ENCODE measurements around the gene THAP4.
"Not testable (repeated sequence)": the region's sequence is repeated elsewhere in the genome, so short reads cannot be mapped to it uniquely, and the experiment has no call there.

THAP4 gene

GRCh38 chr2:241582806-241583205 lies 54.2 kb downstream of the THAP4 start:
- DNase-seq (ENCODE audit: low spot score) = no peak

GRCh38 chr2:241582328-241582727 lies 54.6 kb downstream of the THAP4 start:
- DNase-seq (ENCODE audit: low spot score) = no peak

DNA sequence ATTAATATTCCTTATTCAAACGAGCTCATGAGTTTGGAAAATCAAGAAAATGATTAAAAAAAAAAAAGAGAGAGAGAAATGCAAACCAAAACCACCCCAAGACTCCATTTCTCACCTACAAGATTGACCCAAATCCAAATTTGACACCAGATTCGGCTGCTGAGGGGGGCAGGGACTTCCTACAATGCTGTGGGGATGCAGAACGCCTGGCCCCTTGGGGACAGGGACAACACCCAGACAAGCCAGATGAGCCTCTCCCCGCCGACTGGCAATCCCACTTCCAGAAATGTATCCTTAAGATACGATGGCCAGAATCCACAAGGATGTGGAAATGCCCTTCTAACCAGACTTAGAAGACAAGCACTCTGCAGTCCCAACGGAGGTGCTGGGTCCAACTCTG lies 57.7 kb downstream of the THAP4 start:
- no peak for DNase-seq (ENCODE audit: low spot score)

- no peak for DNase-seq (ENCODE audit: low spot score)
Observed at GRCh38 chr2:241577413-241578122, 59.4 kb downstream of the THAP4 start.

- DNase-seq (ENCODE audit: low spot score) = no peak
Observed at GRCh38 chr2:241576293-241576654, 60.7 kb downstream of the THAP4 start.

GRCh38 chr2:241575624-241576292 lies 61.2 kb downstream of the THAP4 start:
- no peak for DNase-seq (ENCODE audit: low spot score)

- DNase-seq (ENCODE audit: low spot score) = no peak
Observed at GRCh38 chr2:241574911-241575623, 61.9 kb downstream of the THAP4 start.

GRCh38 chr2:241573741-241574140 lies 63.2 kb downstream of the THAP4 start:
- DNase-seq (ENCODE audit: low spot score) = no peak

DNA sequence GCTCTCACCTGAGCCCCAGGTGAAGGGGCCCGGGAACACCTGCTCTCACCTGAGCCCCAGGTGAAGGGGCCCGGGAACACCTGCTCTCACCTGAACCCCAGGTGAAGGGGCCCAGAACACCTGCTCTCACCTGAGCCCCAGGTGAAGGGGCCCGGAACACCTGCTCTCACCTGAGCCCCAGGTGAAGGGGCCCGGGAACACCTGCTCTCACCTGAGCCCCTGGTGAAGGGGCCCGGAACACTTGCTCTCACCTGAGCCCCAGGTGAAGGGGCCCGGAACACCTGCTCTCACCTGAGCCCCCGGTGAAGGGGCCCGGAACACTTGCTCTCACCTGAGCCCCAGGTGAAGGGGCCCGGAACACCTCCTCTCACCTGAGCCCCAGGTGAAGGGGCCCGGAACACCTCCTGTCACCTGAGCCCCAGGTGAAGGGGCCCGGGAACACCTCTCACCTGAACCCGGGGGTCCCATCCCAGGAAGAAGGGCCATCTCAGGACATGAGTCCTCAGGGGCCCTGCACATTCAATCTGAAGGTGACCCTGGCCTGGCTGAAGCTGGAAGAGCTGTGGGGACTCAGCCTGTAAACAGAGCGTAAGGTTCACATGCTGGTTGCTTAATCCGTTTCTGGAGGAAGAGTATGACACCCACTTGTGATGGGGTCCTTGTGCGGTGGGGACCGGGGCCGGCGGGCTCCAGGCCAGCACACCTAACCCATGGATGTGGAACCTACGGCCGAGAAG lies 63.9 kb downstream of the THAP4 start:
- not testable (repeated sequence) for DNase-seq (ENCODE audit: low spot score)

DNA sequence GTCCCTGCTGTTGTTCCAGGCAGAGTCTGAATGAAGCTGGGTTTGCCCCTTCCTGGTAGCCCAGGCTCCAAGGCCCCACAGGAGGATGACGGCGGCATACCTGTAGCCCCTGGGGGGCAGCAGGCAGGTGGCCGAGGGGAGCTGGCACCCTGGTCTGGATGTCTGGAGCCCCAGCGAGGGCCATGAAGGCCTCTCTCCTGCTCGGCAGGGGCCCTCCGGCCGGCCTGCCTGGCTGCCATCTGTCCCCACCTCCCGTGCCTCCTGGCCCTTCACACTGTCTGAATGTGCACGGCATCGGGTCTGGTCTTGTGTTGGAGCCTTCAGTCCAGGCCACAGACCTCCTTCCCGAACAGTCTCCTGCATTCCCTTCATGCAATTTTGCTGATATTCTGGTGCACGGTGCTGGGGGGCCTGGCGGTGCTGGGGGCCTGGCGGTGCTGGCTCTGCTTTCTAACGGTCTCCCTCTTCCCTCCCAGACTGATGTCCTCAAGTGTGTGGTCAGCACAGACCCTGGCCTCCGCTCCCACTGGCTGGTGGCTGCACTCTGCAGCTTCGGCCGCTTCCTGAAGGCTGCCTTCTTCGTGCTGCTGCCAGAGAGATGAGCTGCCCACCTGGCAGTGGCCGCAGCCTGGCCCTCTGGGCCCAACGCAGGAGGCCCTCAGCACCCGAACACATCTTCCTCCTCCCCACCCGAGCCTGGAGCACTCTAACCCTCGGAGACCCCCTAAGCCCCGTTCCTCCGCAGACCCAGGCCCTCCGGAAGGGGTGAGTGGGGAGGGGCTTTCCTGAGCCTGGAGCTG lies 64.9 kb downstream of the THAP4 start:
- no peak for DNase-seq (ENCODE audit: low spot score)

- no peak for DNase-seq (ENCODE audit: low spot score)
Observed at GRCh38 chr2:241570961-241571581, 65.9 kb downstream of the THAP4 start.

- DNase-seq (ENCODE audit: low spot score) = no peak
Observed at GRCh38 chr2:241569831-241570281, 67.1 kb downstream of the THAP4 start.

DNA sequence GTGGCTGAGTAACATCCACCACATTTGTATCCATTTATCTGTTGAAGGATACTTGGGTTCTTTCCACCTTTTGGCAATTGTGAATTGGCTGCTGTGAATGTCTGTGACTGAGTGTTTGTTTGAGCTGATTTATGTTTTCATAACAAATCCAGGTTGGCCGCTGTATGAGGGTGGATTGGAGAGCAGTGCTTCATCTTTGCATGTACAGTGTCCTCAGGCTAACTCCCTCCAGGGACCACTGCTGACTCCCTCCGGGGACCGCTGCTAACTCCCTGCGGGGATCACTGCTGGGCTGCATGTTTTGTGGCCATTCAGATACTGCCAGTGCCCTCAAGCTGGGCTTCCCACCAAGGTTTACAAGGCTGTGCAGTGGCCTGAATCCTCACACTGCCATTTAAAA lies 68.2 kb downstream of the THAP4 start:
- no peak for DNase-seq (ENCODE audit: low spot score)

GRCh38 chr2:241567776-241568175 lies 69.2 kb downstream of the THAP4 start:
- DNase-seq (ENCODE audit: low spot score) = no peak

GRCh38 chr2:241567266-241567665 lies 69.7 kb downstream of the THAP4 start:
- DNase-seq (ENCODE audit: low spot score) = not testable (repeated sequence)

GRCh38 chr2:241566468-241566867 lies 70.5 kb downstream of the THAP4 start:
- DNase-seq (ENCODE audit: low spot score) = no peak

DNA sequence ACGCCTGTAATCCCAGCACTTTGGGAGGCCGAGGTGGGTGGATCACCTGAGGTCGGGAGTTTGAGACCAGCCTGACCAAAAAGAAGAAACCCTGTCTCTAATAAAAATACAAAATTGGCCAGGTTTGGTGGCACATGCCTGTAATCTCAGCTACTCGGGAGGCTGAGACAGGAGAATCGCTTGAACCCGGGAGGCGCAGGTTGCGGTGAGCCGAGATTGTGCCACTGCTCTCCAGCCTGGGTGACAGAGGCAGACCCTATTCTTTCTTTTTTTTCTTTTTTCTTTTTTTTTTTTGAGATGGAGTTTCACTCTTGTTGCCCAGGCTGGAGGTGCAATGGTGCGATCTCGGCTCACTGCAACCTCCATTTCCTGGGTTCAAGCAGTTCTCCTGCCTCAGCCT lies 70.9 kb downstream of the THAP4 start:
- not testable (repeated sequence) for DNase-seq (ENCODE audit: low spot score)

DNA sequence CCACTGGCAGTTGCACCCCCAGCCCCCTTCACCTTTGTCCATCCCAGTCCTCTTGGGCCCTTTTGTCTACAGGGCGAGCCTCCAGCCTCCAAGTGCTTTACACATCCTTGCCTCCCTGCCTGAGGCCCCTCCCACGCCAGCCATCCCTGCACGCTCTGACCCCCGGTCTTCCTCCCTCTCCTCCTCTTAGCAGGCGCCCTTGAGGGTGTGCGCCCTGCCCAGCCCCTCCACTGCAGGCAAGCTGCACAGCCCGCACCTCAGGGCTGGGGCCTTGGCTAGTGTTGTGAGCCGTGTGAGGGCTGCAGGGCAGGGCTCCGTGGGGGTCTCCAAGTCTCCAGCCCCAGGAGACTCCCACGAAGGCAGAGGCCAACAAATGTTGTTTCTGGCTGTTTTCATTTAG lies 71.5 kb downstream of the THAP4 start:
- no peak for DNase-seq (ENCODE audit: low spot score)

GRCh38 chr2:241564596-241565410 lies 72.2 kb downstream of the THAP4 start:
- DNase-seq (ENCODE audit: low spot score) = no peak

DNA sequence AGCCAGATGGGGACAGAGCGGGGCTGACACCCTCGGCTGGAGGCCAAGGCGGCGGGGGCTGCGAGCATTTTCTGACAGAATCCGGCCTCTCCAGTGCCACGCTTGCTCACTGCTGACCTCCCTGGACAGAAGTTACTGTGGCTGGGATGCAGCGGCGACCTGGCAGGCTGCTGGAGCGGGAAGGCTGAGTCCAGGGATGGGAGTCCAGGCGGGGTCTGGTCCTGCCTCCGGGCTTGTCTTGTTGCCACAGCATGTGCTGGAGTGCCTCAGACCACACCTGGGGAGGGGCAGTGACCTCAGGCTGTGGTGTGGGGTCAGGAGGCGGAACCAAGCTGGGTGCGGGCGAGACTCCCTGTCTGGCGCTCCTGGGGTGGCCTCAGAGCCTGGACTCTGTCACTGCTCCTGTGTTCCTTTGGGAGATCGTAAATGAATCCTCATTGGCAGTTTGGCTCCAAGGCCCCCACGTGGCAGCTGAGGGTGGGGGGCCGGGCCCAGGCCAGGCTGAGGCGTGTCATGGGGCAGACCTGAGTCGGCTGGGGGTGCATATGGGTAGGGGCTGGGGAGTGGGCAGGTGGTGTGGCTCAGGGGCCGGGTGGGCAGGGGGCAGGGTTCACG lies 72.9 kb downstream of the THAP4 start:
- DNase-seq (ENCODE audit: low spot score) = no peak

Measured in Ammon's horn (tissue), 1 donor.